GM23248 (cell line): Measurements from ENCODE around the gene FBXO8. TPM values are rescaled to one million over a fixed set of nuclear protein-coding genes. Genes with fewer than 3 reads are reported as not detected.

Experiments used
- DNase-seq: peaks from one replicate; pipeline ENCODE4 v3.0.0-alpha.2; 2015
- H2AFZ ChIP-seq: fragments of 200-600 bp; sonication (generic); 2 replicates; pipeline ENCODE4 v1.6.1; 2016; ENCODE audit warnings: antibody characterized with exemption
- H3F3A ChIP-seq: fragments of 200-600 bp; sonication (generic); 2 replicates; pipeline ENCODE4 v1.6.1; 2016; ENCODE audit warnings: mild to moderate bottlenecking, antibody characterized with exemption, mixed run types; ENCODE audit not compliant: insufficient read depth
- H3K27ac ChIP-seq: fragments of 200-600 bp; sonication (generic); 2 replicates; pipeline ENCODE4 v1.5.1; 2016; ENCODE audit warnings: mild to moderate bottlenecking
- H3K27me3 ChIP-seq: fragments of 200-600 bp; sonication (generic); replicated peaks from 2 replicates; pipeline ENCODE4 v1.6.1; 2016; ENCODE audit warnings: mild to moderate bottlenecking; ENCODE audit not compliant: insufficient read depth
- H3K36me3 ChIP-seq: fragments of 200-600 bp; sonication (generic); 2 replicates; pipeline ENCODE4 v1.6.1; 2016; ENCODE audit warnings: low read depth, mild to moderate bottlenecking
- H3K4me1 ChIP-seq: fragments of 200-600 bp; sonication (generic); 2 replicates; pipeline ENCODE4 v1.6.1; 2016; ENCODE audit warnings: mild to moderate bottlenecking; ENCODE audit not compliant: insufficient read depth
- H3K4me2 ChIP-seq: fragments of 200-600 bp; sonication (generic); one replicate; pipeline ENCODE4 v1.6.1; 2016; ENCODE audit warnings: mild to moderate bottlenecking; ENCODE audit not compliant: unreplicated experiment
- H3K4me3 ChIP-seq: fragments of 200-600 bp; sonication (generic); 2 replicates; pipeline ENCODE4 v1.5.1; 2016; ENCODE audit warnings: mild to moderate bottlenecking
- H3K79me2 ChIP-seq: fragments of 200-600 bp; sonication (generic); 2 replicates; pipeline ENCODE4 v1.6.1; 2016; ENCODE audit warnings: mild to moderate bottlenecking; ENCODE audit not compliant: insufficient read depth
- H3K9ac ChIP-seq: fragments of 200-600 bp; sonication (generic); 2 replicates; pipeline ENCODE4 v1.6.1; 2016; ENCODE audit warnings: mild to moderate bottlenecking
- H3K9me2 ChIP-seq: fragments of 200-600 bp; sonication (generic); 2 replicates; pipeline ENCODE4 v1.6.1; 2016; ENCODE audit warnings: mixed run types, mild to moderate bottlenecking, moderate library complexity; ENCODE audit not compliant: insufficient read depth
- H3K9me3 ChIP-seq: fragments of 200-600 bp; sonication (generic); one replicate; pipeline ENCODE4 v1.6.1; 2017; ENCODE audit warnings: low read depth
- H4K20me1 ChIP-seq: fragments of 200-600 bp; sonication (generic); 2 replicates; pipeline ENCODE4 v1.6.0; 2016; ENCODE audit not compliant: insufficient read depth
- EZH2 ChIP-seq: fragments of 200-600 bp; sonication (generic); IDR thresholded peaks from 2 replicates; pipeline ENCODE4 v1.6.1; 2018; ENCODE audit warnings: antibody characterized with exemption, mild to moderate bottlenecking; ENCODE audit not compliant: insufficient read depth, poor library complexity, severe bottlenecking
- EZH2phosphoT487 ChIP-seq: fragments of 200-600 bp; sonication (generic); IDR thresholded peaks from 2 replicates; pipeline ENCODE4 v1.6.1; 2018; ENCODE audit warnings: antibody characterized with exemption, moderate library complexity, mild to moderate bottlenecking, low read depth; ENCODE audit not compliant: insufficient read depth
- WGBS, 2 experiments: methylation state at CpG; one replicate each; pipeline ENCODE4 v1.1.6; 2015 to 2017; ENCODE audit warnings: low lambda C conversion rate in 2 of 2, low coverage in 1 of 2; ENCODE audit errors: missing lambda C conversion rate in 2 of 2; 5-methylcytosine and 5-hydroxymethylcytosine counted together
- in situ Hi-C: fragments of 300-500 bp; cut with MboI; formaldehyde crosslinking; loops from 2 replicates; pipeline ENCODE4 v1.15.0; 2020
- polyA plus RNA-seq: library from polyadenylated mRNA; unstranded; fragments of >200 nt; fragmentation: Nextera tagmentation; extraction: Ambion mirVana; gene quantifications from 2 replicates; pipeline ENCODE4 v1.2.1, GENCODE V29; 2016
- total RNA-seq: library from RNA; depleted of rRNA; stranded (reverse); fragments of >200 nt; shearing (Covaris generic); gene quantifications from 2 replicates; pipeline ENCODE4 v1.2.3, GENCODE V29; 2014

Gene FBXO8
- total and polyA plus RNA-seq, 2 experiments from 2014 or later: 23.1 to 27.7 TPM

- TF ChIP-seq EZH2phosphoT487: no peak
- TF ChIP-seq EZH2: no peak
- Histone ChIP-seq H3K79me2 (peaks cover 88% of the 10 kb centered on the region), H3K36me3 (peaks cover 8% of the 10 kb centered on the region; the same call in 1 of the 2 replicates), H3F3A (peaks cover 6% of the 10 kb centered on the region; the same call in 1 of the 2 replicates), H3K9ac (peak overlapping the region; percentile 97), H2AFZ (no peak overlapping the region), H3K4me1 (peaks cover 21% of the 10 kb centered on the region), H3K9me2 (no peaks in the 10 kb centered on the region), H3K4me3 (peak overlapping the region; percentile 95), H3K27me3 (no peaks in the 10 kb centered on the region), H4K20me1 (no peaks in the 10 kb centered on the region), H3K27ac (peak overlapping the region; percentile 98), H3K9me3 (no peaks in the 10 kb centered on the region), H3K4me2 (peak overlapping the region; percentile 98)
- DNase-seq: peak; percentile 31
- in situ Hi-C loops: no loop called here
Measured at GRCh38 chr4:174281901-174282300, 1.6 kb downstream of the FBXO8 start.

- DNase-seq: no peak
- 78 to 80% methylated on average over 5 of the region's 5 CpGs for WGBS, 2 experiments
- no peaks in the 10 kb centered on the region for H3K9me3 ChIP-seq
- H3K79me2 ChIP-seq: peaks cover 88% of the 10 kb centered on the region
- peak overlapping the region; percentile 98 for H3K4me2 ChIP-seq
- TF ChIP-seq EZH2: no peak
- TF ChIP-seq EZH2phosphoT487: no peak
- no peak overlapping the region for H3K27ac ChIP-seq
- peaks cover 8% of the 10 kb centered on the region; the same call in 1 of the 2 replicates for H3K36me3 ChIP-seq
- H3F3A ChIP-seq: peaks cover 6% of the 10 kb centered on the region; the same call in 1 of the 2 replicates
- in situ Hi-C loops: no loop called here
- H3K4me3 ChIP-seq: peak overlapping the region; percentile 5
- H3K4me1 ChIP-seq: peaks cover 21% of the 10 kb centered on the region
- H3K9ac ChIP-seq: peak overlapping the region; percentile 97; the same call in 1 of the 2 replicates
- H4K20me1 ChIP-seq: no peaks in the 10 kb centered on the region
- H2AFZ ChIP-seq: no peak overlapping the region
- H3K9me2 ChIP-seq: no peaks in the 10 kb centered on the region
- no peaks in the 10 kb centered on the region for H3K27me3 ChIP-seq
Measured at GRCh38 chr4:174281182-174281737, 2.2 kb downstream of the FBXO8 start.

GRCh38 chr4:174279433-174280155 lies 3.9 kb downstream of the FBXO8 start:
- Histone ChIP-seq H3K4me3 (no peak overlapping the region), H3K9me3 (no peaks in the 10 kb centered on the region), H2AFZ (no peak overlapping the region), H3K9me2 (no peaks in the 10 kb centered on the region), H3K79me2 (peaks cover 88% of the 10 kb centered on the region), H3K9ac (no peak overlapping the region), H3K4me1 (peaks cover 13% of the 10 kb centered on the region; the same call in 1 of the 2 replicates), H3K27me3 (no peaks in the 10 kb centered on the region), H3K36me3 (peaks cover 8% of the 10 kb centered on the region; the same call in 1 of the 2 replicates), H3K27ac (no peak overlapping the region), H3F3A (peaks cover 3% of the 10 kb centered on the region; the same call in 1 of the 2 replicates), H4K20me1 (no peaks in the 10 kb centered on the region), H3K4me2 (no peak overlapping the region)
- in situ Hi-C loops: no loop called here
- TF ChIP-seq EZH2 (no peak), EZH2phosphoT487 (no peak)
- WGBS, 2 experiments: 79 to 82% methylated on average over 3 of the region's 3 CpGs
- no peak for DNase-seq

- in situ Hi-C loops: no loop called here
- Histone ChIP-seq H3K9me2 (no peaks in the 10 kb centered on the region), H3K36me3 (peaks cover 8% of the 10 kb centered on the region; the same call in 1 of the 2 replicates), H3K4me3 (no peak overlapping the region), H4K20me1 (no peaks in the 10 kb centered on the region), H2AFZ (no peak overlapping the region), H3K4me1 (peaks cover 13% of the 10 kb centered on the region; the same call in 1 of the 2 replicates), H3K79me2 (peaks cover 96% of the 10 kb centered on the region), H3K27me3 (no peaks in the 10 kb centered on the region), H3K27ac (no peak overlapping the region), H3K4me2 (no peak overlapping the region), H3K9ac (no peak overlapping the region), H3K9me3 (no peaks in the 10 kb centered on the region), H3F3A (0 out of 2 replicates have a peak, but pooled peaks cover 5% of the 10 kb centered on the region)
- TF ChIP-seq EZH2 (no peak), EZH2phosphoT487 (no peak)
- no peak for DNase-seq
Measured at GRCh38 chr4:174278467-174278866, 5.0 kb downstream of the FBXO8 start.
